IMR-90 (cell line): Measurements from ENCODE around the gene CLEC4D. TPM values are rescaled to one million over a fixed set of nuclear protein-coding genes. Genes with fewer than 3 reads are reported as not detected.
"Not testable (repeated sequence)": the region's sequence is repeated elsewhere in the genome, so short reads cannot be mapped to it uniquely, and the experiment has no call there.

ENCODE experiments used
- ATAC-seq: fragments of 200-7000 bp; cut with Tn5 transposase; 2 replicates; pipeline ENCODE4 v1.9.1; 2020; ENCODE audit warnings: low read depth, mild to moderate bottlenecking, moderate library complexity
- BruUV-seq: library from RNA; stranded (reverse); fragments of 400-500 nt; replicated peaks from 2 replicates; lab custom pipeline; 2021; lab: Mats Ljungman, UMichigan
- CTCF ChIA-PET: fragments of 300-600 bp; formaldehyde crosslinking; extraction: SDS; loops from one replicate; lab custom pipeline; 2021; ENCODE audit warnings: antibody characterized with exemption; lab: Yijun Ruan, JAX
- POLR2A ChIA-PET: fragments of 300-600 bp; sonication (Branson Sonifier 250); formaldehyde crosslinking; loops from one replicate; lab custom pipeline; 2022; ENCODE audit warnings: antibody characterized with exemption; ENCODE audit not compliant: unreplicated experiment; lab: Charles Lee
- DNase-seq: peaks from one replicate; pipeline ENCODE4 v3.0.0; 2013
- H2AFZ ChIP-seq: replicated peaks from 2 replicates; pipeline ENCODE3; 2013; ENCODE audit warnings: low read length, mild to moderate bottlenecking; ENCODE audit not compliant: poor library complexity
- H2AK5ac ChIP-seq: 2 replicates; pipeline ENCODE4 v1.6.1; 2013; ENCODE audit warnings: low read depth, low read length, inconsistent platforms
- H2AK9ac ChIP-seq: replicated peaks from 2 replicates; pipeline ENCODE3; 2013; ENCODE audit warnings: mild to moderate bottlenecking, low read depth, low read length, moderate library complexity; ENCODE audit not compliant: poor library complexity
- H2BK120ac ChIP-seq: 2 replicates; pipeline ENCODE4 v1.6.1; 2013; ENCODE audit warnings: low read depth, low read length, inconsistent platforms
- H2BK15ac ChIP-seq: 3 replicates; pipeline ENCODE4 v1.6.1; 2013; ENCODE audit warnings: low read depth, low read length, inconsistent platforms
- H2BK20ac ChIP-seq: 2 replicates; pipeline ENCODE4 v1.6.1; 2013; ENCODE audit warnings: low read depth, mild to moderate bottlenecking, inconsistent platforms, low read length, moderate library complexity
- H2BK5ac ChIP-seq: 2 replicates; pipeline ENCODE4 v1.6.1; 2013; ENCODE audit warnings: mild to moderate bottlenecking, low read depth, low read length, inconsistent platforms; ENCODE audit not compliant: poor library complexity, severe bottlenecking
- H3K14ac ChIP-seq: replicated peaks from 2 replicates; pipeline ENCODE4 v1.6.1; 2013; ENCODE audit warnings: low read depth, low read length, inconsistent platforms
- H3K18ac ChIP-seq: 2 replicates; pipeline ENCODE4 v1.6.1; 2013; ENCODE audit warnings: low read depth, low read length, control low read depth
- H3K23ac ChIP-seq: 2 replicates; pipeline ENCODE4 v1.6.1; 2013; ENCODE audit warnings: low read depth, low read length, inconsistent platforms
- H3K27ac ChIP-seq: 2 replicates; pipeline ENCODE4 v1.5.1; 2013; ENCODE audit warnings: mild to moderate bottlenecking, control low read depth, low read length; ENCODE audit not compliant: insufficient read depth
- H3K27me3 ChIP-seq: 2 replicates; pipeline ENCODE4 v1.6.1; 2013; ENCODE audit warnings: low read length; ENCODE audit not compliant: control insufficient read depth, insufficient read depth
- H3K36me3 ChIP-seq: 2 replicates; pipeline ENCODE4 v1.6.1; 2013; ENCODE audit warnings: low read length, mixed read lengths; ENCODE audit not compliant: control insufficient read depth, insufficient read depth
- H3K4ac ChIP-seq: 2 replicates; pipeline ENCODE4 v1.6.1; 2013; ENCODE audit warnings: low read depth, low read length, inconsistent platforms
- H3K4me1 ChIP-seq: 2 replicates; pipeline ENCODE4 v1.6.1; 2013; ENCODE audit warnings: low read length, mixed read lengths; ENCODE audit not compliant: control insufficient read depth, insufficient read depth
- H3K4me2 ChIP-seq: 2 replicates; pipeline ENCODE4 v1.6.1; 2013; ENCODE audit warnings: low read depth, mild to moderate bottlenecking, control low read depth, low read length, moderate library complexity
- H3K4me3 ChIP-seq: 2 replicates; pipeline ENCODE4 v1.5.1; 2013; ENCODE audit warnings: low read depth, mild to moderate bottlenecking, control low read depth, low read length, moderate library complexity; ENCODE audit not compliant: insufficient read depth
- H3K56ac ChIP-seq: 2 replicates; pipeline ENCODE4 v1.6.1; 2013; ENCODE audit warnings: low read length, inconsistent platforms; ENCODE audit not compliant: insufficient read depth; ENCODE audit errors: extremely low read depth
- H3K79me1 ChIP-seq, 2 experiments: 2 replicates each; pipeline ENCODE4 v1.6.1; 2013; ENCODE audit warnings: low read length in 2 of 2, inconsistent platforms in 1 of 2, low read depth in 1 of 2
- H3K9ac ChIP-seq: 2 replicates; pipeline ENCODE4 v1.6.1; 2013; ENCODE audit warnings: low read depth, low read length, control low read depth
- H3K9me1 ChIP-seq: 2 replicates; pipeline ENCODE4 v1.6.1; 2013; ENCODE audit warnings: low read length, inconsistent platforms; ENCODE audit not compliant: insufficient read depth
- H3K9me3 ChIP-seq: 2 replicates; pipeline ENCODE4 v1.6.1; 2013; ENCODE audit warnings: low read length; ENCODE audit not compliant: control insufficient read depth, insufficient read depth
- H4K20me1 ChIP-seq: 2 replicates; pipeline ENCODE4 v1.6.1; 2013; ENCODE audit warnings: low read length, inconsistent platforms; ENCODE audit not compliant: insufficient read depth
- H4K5ac ChIP-seq: 2 replicates; pipeline ENCODE4 v1.6.1; 2013; ENCODE audit warnings: mild to moderate bottlenecking, low read depth, low read length, control low read depth
- H4K8ac ChIP-seq, 2 experiments: 2 replicates each; pipeline ENCODE4 v1.6.1; 2013; ENCODE audit warnings: low read depth in 2 of 2, low read length in 2 of 2, control low read depth in 1 of 2, inconsistent platforms in 1 of 2
- H4K91ac ChIP-seq: 2 replicates; pipeline ENCODE4 v1.6.1; 2013; ENCODE audit warnings: low read depth, low read length, inconsistent platforms; ENCODE audit not compliant: insufficient read depth
- POLR2A ChIP-seq: IDR thresholded peaks from 2 replicates; pipeline ENCODE4 v1.6.1; 2012; ENCODE audit warnings: mild to moderate bottlenecking, low read depth, low read length
- SMC3 ChIP-seq: fragments of 150-350 bp; IDR thresholded peaks from 2 replicates; pipeline ENCODE4 v1.6.1; 2016; ENCODE audit warnings: low read depth, mild to moderate bottlenecking, antibody characterized with exemption, low read length, moderate library complexity
- WGBS, 2 experiments: methylation state at CpG; one replicate each; pipeline versions ENCODE4 v1.1.5 to v1.1.7; 2013; ENCODE audit warnings: missing lambda C conversion rate in 2 of 2; ENCODE audit not compliant: insufficient read length in 1 of 2; ENCODE audit errors: extremely low coverage in 2 of 2; 5-methylcytosine and 5-hydroxymethylcytosine counted together
- dilution Hi-C: fragments of 300-500 bp; cut with HindIII; formaldehyde crosslinking; loops from one replicate; pipeline ENCODE4 v1.14.3; 2018; ENCODE audit warnings: low sequenced_read_pairs; ENCODE audit not compliant: unreplicated experiment
- in situ Hi-C: fragments of 300-500 bp; cut with MboI; formaldehyde crosslinking; loops from 3 replicates; pipeline ENCODE4 v1.14.3; 2019; ENCODE audit warnings: low sequenced_read_pairs, inconsistent platforms, mixed read lengths
- intact Hi-C: fragments of 100-400 bp; cut with micrococcal nuclease; formaldehyde crosslinking; loops from 2 replicates; pipeline ENCODE4 v1.10.0; 2022
- polyA plus RNA-seq, 3 experiments: library from polyadenylated mRNA; depleted of rRNA; stranded (reverse); fragments of >200 nt; gene quantifications; 2 replicates each; pipeline ENCODE4 v1.2.3, GENCODE V29; 2012; ENCODE audit warnings: low replicate concordance in 1 of 3
- total RNA-seq: library from RNA; depleted of rRNA; stranded (reverse); fragments of >200 nt; gene quantifications from 2 replicates; pipeline ENCODE4 v1.2.3, GENCODE V29; 2012

CLEC4D gene
- total and polyA plus RNA-seq, 2 of the 4 experiments (the other 2 are of a cell fraction), result not detected

DNA sequence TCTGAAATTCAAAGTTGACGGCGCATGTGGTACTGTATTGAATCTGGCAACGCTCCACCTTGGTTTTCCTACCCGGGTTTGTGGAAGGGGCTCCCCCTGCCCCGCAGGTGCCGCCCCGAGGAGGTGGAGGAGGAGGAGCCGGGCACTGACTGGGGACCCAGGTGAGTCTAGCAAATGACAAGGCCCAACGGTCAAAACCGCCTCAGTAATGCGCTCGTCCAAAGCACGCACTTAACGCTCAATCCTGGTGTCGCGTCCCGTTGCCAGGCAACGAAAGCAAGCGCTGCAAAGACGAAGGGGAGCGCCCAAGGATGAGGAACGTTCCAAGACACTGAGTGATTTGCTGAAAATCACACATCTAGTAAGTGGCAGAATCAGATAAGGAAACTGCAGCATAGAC, 51.4 kb downstream of the CLEC4D start:
- Histone ChIP-seq H2BK20ac (no peak overlapping the region), H2AK9ac (no peak overlapping the region), H4K20me1 (no peaks in the 10 kb centered on the region), H3K4me2 (no peak overlapping the region), H4K91ac (no peak overlapping the region), H2AFZ (no peak overlapping the region), H3K27ac (no peak overlapping the region), H3K18ac (no peak overlapping the region), H3K14ac (no peak overlapping the region), H2AK5ac (no peak overlapping the region), H3K4me1 (no peaks in the 10 kb centered on the region), H4K5ac (no peak overlapping the region), H3K23ac (no peak overlapping the region), H3K9me1 (no peaks in the 10 kb centered on the region), H2BK120ac (no peak overlapping the region), H3K4ac (no peak overlapping the region), H2BK15ac (no peak overlapping the region), H3K9ac (no peak overlapping the region), H3K79me1 (no peaks in the 10 kb centered on the region), H4K8ac (no peak overlapping the region), H3K56ac (no peak overlapping the region), H3K9me3 (peaks cover 1% of the 10 kb centered on the region; the same call in 1 of the 2 replicates), H3K27me3 (no peaks in the 10 kb centered on the region), H3K36me3 (no peaks in the 10 kb centered on the region), H2BK5ac (no peak overlapping the region), H3K4me3 (no peak overlapping the region)
- ChIA-PET CTCF (no interaction called here), POLR2A (no interaction called here)
- 27% methylated on average over 8 of the region's 22 CpGs; no CpG with 5 or more reads in 1 of the 2 experiments for WGBS, 2 experiments
- no TSS peak for BruUV-seq
- DNase-seq (no peak), ATAC-seq (no peak)
- in situ Hi-C loops, result no loop called here
- dilution Hi-C loops, result no loop called here
- TF ChIP-seq POLR2A (no peak), SMC3 (no peak)
- intact Hi-C loops, result no loop called here

DNA sequence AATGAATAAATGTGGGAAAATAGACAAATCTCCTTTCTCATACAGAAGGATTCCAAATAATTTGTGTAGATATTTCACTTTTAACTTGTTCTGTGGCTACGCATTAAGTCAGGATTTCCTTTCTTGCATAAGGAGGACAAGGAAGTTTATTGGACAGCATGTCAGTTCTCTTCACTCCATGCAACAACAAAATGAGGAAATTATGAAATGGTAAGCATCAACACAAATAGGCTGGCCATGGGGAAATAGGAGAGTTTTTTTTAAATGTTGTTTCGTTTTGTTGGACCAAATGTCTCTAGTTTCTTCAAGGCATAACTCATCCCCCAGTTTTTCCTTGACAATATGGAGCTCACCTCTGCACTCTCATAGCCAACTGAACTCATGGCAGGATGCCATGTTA, 52.7 kb downstream of the CLEC4D start:
- H3K23ac ChIP-seq, dilution Hi-C loops, H3K9ac ChIP-seq, H4K8ac ChIP-seq, H3K4me2 ChIP-seq, DNase-seq, H3K18ac ChIP-seq, H2BK20ac ChIP-seq, H2BK15ac ChIP-seq, H4K20me1 ChIP-seq, H3K79me1 ChIP-seq, H3K4me1 ChIP-seq, H3K36me3 ChIP-seq, H3K14ac ChIP-seq, ATAC-seq, BruUV-seq, intact Hi-C loops, H2BK5ac ChIP-seq, CTCF ChIA-PET, H2AK5ac ChIP-seq, H3K4me3 ChIP-seq, in situ Hi-C loops, H3K27ac ChIP-seq, H3K9me3 ChIP-seq, H3K9me1 ChIP-seq, H2AK9ac ChIP-seq, H3K4ac ChIP-seq, H3K56ac ChIP-seq, H4K91ac ChIP-seq, H4K5ac ChIP-seq, H2AFZ ChIP-seq, H3K27me3 ChIP-seq, POLR2A ChIA-PET, H2BK120ac ChIP-seq: not testable (repeated sequence)
- WGBS, 2 experiments, result no CpG with 5 or more reads among the region's 2 CpGs
